Activated T-helper 2 cell treated with anti-CD3 and anti-CD28 coated beads, Interferon-gamma antibody, Interleukin-2, Interleukin-4, amounts not matched to agents 10 μg/mL and 5 μg/mL and 100 μg/mL, durations not matched to agents 14 hours and 24 hours and 36 hours (primary cell): ENCODE results near the gene KIF19. TPM values are rescaled to one million over a fixed set of nuclear protein-coding genes. Genes with fewer than 3 reads are reported as not detected.

Experiments
- total RNA-seq: library from RNA; stranded (reverse); gene quantifications from 2 replicates; pipeline ENCODE4 v1.2.3, GENCODE V29; 2022

KIF19 gene
- total RNA-seq, 1 donor from 2014 or later, result 0.14 TPM

Other genes starting within 250 kb of the KIF19 start
- 1,248 and 1,338 TPM in 2 replicates for gene RPL38, start 122.5 kb upstream of the KIF19 start, total RNA-seq
- 17.0 and 19.6 TPM in 2 replicates for gene TTYH2, start 112.7 kb upstream of the KIF19 start, total RNA-seq
- 0.55 and 0.75 TPM in 2 replicates for gene DNAI2, start 52.0 kb upstream of the KIF19 start, total RNA-seq
- not detected in 2 replicates for gene BTBD17, start 35.6 kb downstream of the KIF19 start, total RNA-seq
- gene GPR142, start 41.3 kb downstream of the KIF19 start, total RNA-seq, result not detected in 2 replicates
- 0.44 and 0.89 TPM in 2 replicates for gene GPRC5C, start 105.9 kb downstream of the KIF19 start, total RNA-seq
- 16.6 and 16.7 TPM in 2 replicates for gene CD300A, start 140.4 kb downstream of the KIF19 start, total RNA-seq
- not detected in 2 replicates for gene CD300LB, start 205.2 kb downstream of the KIF19 start, total RNA-seq
- 0.32 TPM in 1 of 2 replicates, not detected in the other for gene CD300C, start 219.9 kb downstream of the KIF19 start, total RNA-seq
- gene CD300H, start 241.3 kb downstream of the KIF19 start, total RNA-seq, result not detected in 2 replicates